OCI-LY3 (cell line): Measurements from ENCODE around the gene CENPS.

Experiments used
- H2AFZ ChIP-seq: fragments of 200-600, 300-600 bp; shearing (Covaris generic); 2 replicates; pipeline ENCODE4 v1.6.0; 2014; ENCODE audit warnings: antibody characterized with exemption, low read depth, low read length
- H3K27ac ChIP-seq: fragments of 200-600, 300-600 bp; sonication (generic); 2 replicates; pipeline ENCODE4 v1.5.1; 2014; ENCODE audit warnings: mild to moderate bottlenecking, low read length, moderate library complexity, mixed read lengths
- H3K27me3 ChIP-seq: fragments of 200-600, 300-600 bp; sonication (generic); 2 replicates; pipeline ENCODE4 v1.6.1; 2014; ENCODE audit warnings: low read depth, low read length, mixed read lengths
- H3K36me3 ChIP-seq: fragments of 200-600, 300-600 bp; sonication (generic); replicated peaks from 2 replicates; pipeline ENCODE3; 2014; ENCODE audit warnings: low read depth, low read length, mixed read lengths
- H3K4me1 ChIP-seq: fragments of 300-600, 200-600 bp; sonication (generic); 2 replicates; pipeline ENCODE4 v1.6.1; 2014; ENCODE audit warnings: low read length, mixed read lengths
- H3K4me2 ChIP-seq: fragments of 200-600, 300-600 bp; sonication (generic); 2 replicates; pipeline ENCODE4 v1.6.1; 2014; ENCODE audit warnings: low read length, mixed read lengths
- H3K4me3 ChIP-seq: fragments of 300-600, 200-600 bp; sonication (generic); 2 replicates; pipeline ENCODE4 v1.5.1; 2014; ENCODE audit warnings: antibody characterized with exemption, mild to moderate bottlenecking, low read length, moderate library complexity
- H3K79me2 ChIP-seq: fragments of 300-600, 200-600 bp; shearing (Covaris generic); 2 replicates; pipeline ENCODE4 v1.6.1; 2014; ENCODE audit warnings: mild to moderate bottlenecking, low read length, mixed read lengths
- H3K9ac ChIP-seq: fragments of 300-600, 200-600 bp; shearing (Covaris generic); 2 replicates; pipeline ENCODE4 v1.6.0; 2014; ENCODE audit warnings: mild to moderate bottlenecking, low read length, moderate library complexity
- H3K9me3 ChIP-seq: fragments of 200-600, 300-600 bp; shearing (Covaris generic); 2 replicates; pipeline ENCODE4 v1.6.1; 2014; ENCODE audit warnings: low read length, mixed read lengths; ENCODE audit not compliant: insufficient read depth
- H4K20me1 ChIP-seq: fragments of 200-600, 300-600 bp; sonication (generic); 2 replicates; pipeline ENCODE4 v1.6.1; 2016; ENCODE audit warnings: low read length, mixed read lengths; ENCODE audit not compliant: insufficient read depth
- CTCF ChIP-seq: fragments of 200-600, 300-600 bp; sonication (generic); IDR thresholded peaks from 2 replicates; pipeline ENCODE4 v1.5.1; 2014; ENCODE audit warnings: antibody characterized with exemption, low read length, low read depth
- EZH2phosphoT487 ChIP-seq: fragments of 200-600 bp; shearing (Covaris generic); IDR thresholded peaks from 2 replicates; pipeline ENCODE4 v1.6.1; 2018; ENCODE audit warnings: antibody characterized with exemption, mixed run types, low read depth

The CENPS gene

GRCh38 chr1:10475510-10475909 lies 45.3 kb downstream of the CENPS start:
- H3K9me3 ChIP-seq = no peaks in the 10 kb centered on the region
- peaks cover 24% of the 10 kb centered on the region for H3K4me1 ChIP-seq
- TF ChIP-seq CTCF (no peak), EZH2phosphoT487 (no peak)
- 0 out of 2 replicates have a peak overlapping the region, but pooled peaks have one; percentile 30 for H3K27ac ChIP-seq
- no peaks in the 10 kb centered on the region for H3K36me3 ChIP-seq
- no peaks in the 10 kb centered on the region for H3K27me3 ChIP-seq
- H3K79me2 ChIP-seq = peaks cover 36% of the 10 kb centered on the region
- H3K9ac ChIP-seq = peak overlapping the region; percentile 70
- peak overlapping the region; percentile 98 for H3K4me3 ChIP-seq
- peak overlapping the region; percentile 94 for H3K4me2 ChIP-seq
- H2AFZ ChIP-seq = peak overlapping the region; percentile 27; the same call in 1 of the 2 replicates
- H4K20me1 ChIP-seq = no peaks in the 10 kb centered on the region

GRCh38 chr1:10479296-10479695 lies 49.1 kb downstream of the CENPS start:
- no peaks in the 10 kb centered on the region for H3K36me3 ChIP-seq
- H3K4me1 ChIP-seq = peaks cover 9% of the 10 kb centered on the region
- H3K27ac ChIP-seq = no peak overlapping the region
- no peak overlapping the region for H3K4me2 ChIP-seq
- no peaks in the 10 kb centered on the region for H3K27me3 ChIP-seq
- no peak overlapping the region for H3K9ac ChIP-seq
- H4K20me1 ChIP-seq = no peaks in the 10 kb centered on the region
- H3K79me2 ChIP-seq = peaks cover 22% of the 10 kb centered on the region
- no peaks in the 10 kb centered on the region for H3K9me3 ChIP-seq
- H3K4me3 ChIP-seq = no peak overlapping the region
- no peak overlapping the region for H2AFZ ChIP-seq
- TF ChIP-seq EZH2phosphoT487 = no peak

DNA sequence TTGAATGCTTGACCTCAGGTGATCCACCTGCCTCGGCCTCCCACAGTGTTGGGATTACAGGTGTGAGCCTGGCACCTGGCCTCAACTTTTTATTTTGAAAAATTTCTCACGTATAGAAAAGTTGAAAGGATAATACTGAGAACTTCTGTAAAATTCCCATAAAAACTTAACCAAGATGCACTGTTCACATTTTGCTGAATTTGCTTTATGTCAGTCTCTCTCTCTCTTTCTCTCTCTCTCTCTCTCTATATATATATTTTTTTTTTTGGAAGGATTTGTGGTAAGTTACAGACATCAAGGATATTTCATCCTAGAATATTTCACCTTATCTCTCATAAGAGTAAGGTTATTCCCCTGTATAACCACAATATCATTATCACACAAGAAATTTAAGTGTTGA lies 50.4 kb downstream of the CENPS start:
- TF ChIP-seq CTCF (no peak), EZH2phosphoT487 (no peak)
- Histone ChIP-seq H4K20me1 (no peaks in the 10 kb centered on the region), H3K27me3 (no peaks in the 10 kb centered on the region), H3K4me1 (peaks cover 6% of the 10 kb centered on the region; the same call in 1 of the 2 replicates), H3K27ac (no peak overlapping the region), H3K4me3 (no peak overlapping the region), H3K9ac (no peak overlapping the region), H3K9me3 (no peaks in the 10 kb centered on the region), H3K79me2 (peaks cover 24% of the 10 kb centered on the region), H3K36me3 (no peaks in the 10 kb centered on the region), H3K4me2 (no peak overlapping the region), H2AFZ (no peak overlapping the region)

DNA sequence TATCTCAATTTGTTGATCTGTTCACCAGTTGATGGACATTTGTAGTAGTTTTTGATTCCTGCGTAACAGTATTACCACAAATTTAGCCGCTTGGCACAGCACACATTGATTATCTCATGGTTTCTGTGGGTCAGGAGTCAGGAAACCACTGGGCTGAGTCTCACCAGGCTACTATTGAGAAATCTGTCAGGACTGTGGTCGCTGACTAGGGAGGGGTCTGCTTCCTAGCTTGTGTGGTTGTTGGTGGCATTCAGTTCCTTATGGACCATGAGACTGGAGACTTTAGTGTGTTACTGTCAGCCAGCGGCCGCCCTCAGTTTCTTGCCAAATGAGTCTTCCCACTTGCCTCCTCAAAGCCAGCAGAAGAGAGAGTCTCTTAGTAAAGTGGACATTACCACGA lies 54.3 kb downstream of the CENPS start:
- no peak overlapping the region for H3K27ac ChIP-seq

More for the DNA sequence above, 54.3 kb downstream of the CENPS start:
- no peak overlapping the region for H3K4me2 ChIP-seq
- H3K9me3 ChIP-seq = no peaks in the 10 kb centered on the region
- TF ChIP-seq EZH2phosphoT487 (no peak), CTCF (no peak)
- H3K27me3 ChIP-seq = no peaks in the 10 kb centered on the region
- peaks cover 8% of the 10 kb centered on the region; the same call in 1 of the 2 replicates for H3K79me2 ChIP-seq
- H3K9ac ChIP-seq = no peak overlapping the region
- peaks cover 2% of the 10 kb centered on the region; the same call in 1 of the 2 replicates for H3K4me1 ChIP-seq
- H4K20me1 ChIP-seq = no peaks in the 10 kb centered on the region
- no peak overlapping the region for H2AFZ ChIP-seq
- no peaks in the 10 kb centered on the region for H3K36me3 ChIP-seq
- H3K4me3 ChIP-seq = no peak overlapping the region
